LNCaP clone FGC (cell line): Measurements from ENCODE around the gene EPHB1.

Experiments used
- DNase-seq: peaks from one replicate; pipeline ENCODE4 v3.0.0-alpha.2; 2011; ENCODE audit warnings: low read depth
- H3K4me3 ChIP-seq: 2 replicates; pipeline ENCODE4 v1.5.1; 2011; ENCODE audit warnings: mild to moderate bottlenecking, low read depth, low read length, control low read depth
- CTCF ChIP-seq: IDR thresholded peaks from 2 replicates; pipeline ENCODE4 v1.5.1; 2012; ENCODE audit warnings: mild to moderate bottlenecking; ENCODE audit not compliant: control insufficient read depth, insufficient read depth; ENCODE audit errors: extremely low read depth

The EPHB1 gene

DNA sequence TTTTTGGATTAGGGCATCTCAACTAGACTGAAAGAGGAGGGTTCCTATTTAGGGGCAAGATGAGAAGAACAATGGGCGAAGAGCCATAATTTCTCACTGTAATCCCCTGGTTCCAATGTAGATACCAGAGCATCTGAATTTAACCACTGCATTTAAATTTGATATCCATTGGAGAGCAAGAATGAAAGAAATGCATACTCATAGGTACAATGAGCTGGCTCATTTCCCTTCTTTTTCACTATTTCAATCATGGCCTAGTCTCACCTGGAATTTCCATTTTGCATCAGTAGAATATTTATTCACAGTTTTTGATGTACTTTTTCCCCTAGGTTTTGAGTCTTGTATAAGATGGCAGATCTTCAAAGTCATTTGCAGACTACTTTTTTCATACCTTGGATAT, 13.8 kb downstream of the EPHB1 start:
- H3K4me3 ChIP-seq, result no peak overlapping the region
- DNase-seq, result no peak
- TF ChIP-seq CTCF, result no peak

DNA sequence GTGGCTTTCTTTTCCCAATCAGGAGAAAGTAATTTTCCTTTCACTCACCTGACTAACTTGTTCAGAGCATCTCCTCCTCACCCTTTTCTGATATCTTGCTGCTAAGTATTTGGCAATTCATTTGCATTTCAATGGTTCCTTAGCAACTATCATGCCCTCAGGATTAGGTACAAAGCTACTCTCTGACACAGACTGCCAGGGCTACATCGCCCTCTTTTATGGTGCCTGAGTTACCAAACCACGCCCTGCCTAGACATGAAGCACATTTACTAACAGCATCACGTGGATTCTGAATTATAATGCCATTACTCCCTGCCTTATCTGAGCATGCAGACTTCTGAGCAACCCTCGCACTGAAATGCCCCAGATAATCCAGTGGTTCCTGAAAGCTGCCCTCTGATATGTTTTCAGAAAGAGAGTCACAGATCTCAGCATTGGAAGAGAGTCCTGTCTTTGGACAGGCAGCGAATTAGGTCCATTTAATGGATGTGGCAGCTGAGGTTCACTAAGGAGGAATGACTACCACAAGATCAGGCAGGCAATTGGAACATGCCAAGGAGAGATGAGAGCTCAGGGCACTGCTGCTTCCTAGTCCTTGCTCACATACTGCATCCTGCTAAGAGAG, 14.5 kb downstream of the EPHB1 start:
- no peak for TF ChIP-seq CTCF
- no peak for DNase-seq
- no peak overlapping the region for H3K4me3 ChIP-seq

GRCh38 chr3:134810052-134810435, 15.0 kb downstream of the EPHB1 start:
- no peak overlapping the region for H3K4me3 ChIP-seq
- DNase-seq, result no peak
- no peak for TF ChIP-seq CTCF

DNA sequence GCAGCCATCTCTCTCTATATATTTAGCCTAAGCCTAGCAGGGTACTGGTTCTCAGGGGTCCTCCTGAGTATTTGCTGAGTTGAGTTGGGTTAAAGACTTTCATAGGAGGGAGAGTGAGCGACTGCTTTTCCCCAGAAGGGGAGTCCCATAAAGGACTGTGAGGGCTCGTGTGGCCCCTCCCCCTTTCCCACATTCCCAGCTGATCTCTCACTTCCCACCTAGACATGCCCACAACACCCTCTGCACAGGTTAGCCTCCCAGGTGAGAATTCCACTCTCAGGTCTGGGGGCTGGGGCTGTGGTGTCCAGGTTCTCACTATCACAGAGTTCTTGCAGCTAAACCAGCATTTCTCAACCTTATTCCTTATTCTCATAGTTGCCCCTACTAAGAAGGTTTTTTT, 15.8 kb downstream of the EPHB1 start:
- TF ChIP-seq CTCF, result no peak
- no peak overlapping the region for H3K4me3 ChIP-seq
- no peak for DNase-seq

DNA sequence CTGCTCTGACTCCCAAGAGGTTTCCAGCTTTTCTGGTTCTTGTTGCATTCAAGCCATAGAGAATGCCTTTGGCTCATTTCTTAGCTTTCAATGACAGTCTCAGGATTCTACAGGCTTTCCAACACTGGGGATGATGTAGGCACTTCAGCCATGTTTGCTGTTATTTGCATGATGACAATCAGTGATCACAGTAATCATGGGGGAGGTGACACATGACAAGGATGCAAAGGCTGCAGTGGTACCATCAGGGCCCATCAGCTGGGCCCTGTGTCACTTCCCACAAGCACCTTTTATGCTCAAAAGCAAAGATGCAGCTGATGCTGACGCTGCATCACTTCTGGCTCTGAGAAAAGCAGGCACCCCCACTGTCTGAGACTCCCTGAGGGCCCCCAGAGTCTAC, 18.6 kb downstream of the EPHB1 start:
- DNase-seq, result no peak
- TF ChIP-seq CTCF, result no peak
- H3K4me3 ChIP-seq, result no peak overlapping the region

DNA sequence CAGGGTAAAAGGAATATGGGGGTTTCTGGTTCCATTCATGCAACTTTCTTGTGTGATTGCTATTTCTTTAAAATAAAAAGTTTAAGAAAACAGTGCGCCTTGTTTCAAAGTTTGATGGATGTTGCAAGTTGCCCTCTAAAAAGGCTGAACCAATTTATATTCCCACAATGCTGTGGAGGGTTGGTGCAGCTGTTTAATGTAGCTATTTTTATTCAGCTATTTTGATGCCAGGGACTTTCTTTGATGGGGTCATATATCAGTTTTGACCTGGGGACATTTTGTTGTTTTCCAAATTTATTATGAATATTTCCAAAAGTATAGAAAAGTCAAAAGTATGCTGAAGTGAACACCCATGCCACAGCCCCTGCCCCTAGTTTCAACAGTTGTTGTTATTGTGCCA, 20.5 kb downstream of the EPHB1 start:
- H3K4me3 ChIP-seq, result no peak overlapping the region
- DNase-seq, result no peak
- TF ChIP-seq CTCF, result no peak

GRCh38 chr3:134816623-134817022, 21.6 kb downstream of the EPHB1 start:
- no peak overlapping the region for H3K4me3 ChIP-seq
- no peak for TF ChIP-seq CTCF
- no peak for DNase-seq
